Neural cell (in vitro differentiated cells): ENCODE measurements around the gene CLEC10A.

Experiments used
- EP300 ChIP-seq: fragments of 450-650 bp; conservative IDR thresholded peaks from 2 replicates; pipeline ENCODE4 v1.6.1; 2014; ENCODE audit warnings: antibody characterized with exemption, mild to moderate bottlenecking, moderate library complexity; ENCODE audit not compliant: poor library complexity, severe bottlenecking
- EZH2 ChIP-seq: fragments of 200-600, 300-800 bp; shearing (Covaris generic), sonication (generic); IDR thresholded peaks from 2 replicates; pipeline ENCODE4 v1.6.1; 2014; ENCODE audit warnings: antibody characterized with exemption, low read length, borderline replicate concordance, mild to moderate bottlenecking; ENCODE audit not compliant: insufficient read depth, poor library complexity, severe bottlenecking
- MXI1 ChIP-seq: fragments of 450-650 bp; conservative IDR thresholded peaks from 2 replicates; pipeline ENCODE4 v1.6.1; 2014; ENCODE audit warnings: antibody characterized with exemption, mild to moderate bottlenecking; ENCODE audit not compliant: poor library complexity, severe bottlenecking
- POLR2AphosphoS5 ChIP-seq: IDR thresholded peaks from 2 replicates; pipeline ENCODE4 v1.6.1; 2012
- RAD21 ChIP-seq: fragments of 450-650 bp; conservative IDR thresholded peaks from 2 replicates; pipeline ENCODE4 v1.6.1; 2014; ENCODE audit warnings: antibody characterized with exemption, mild to moderate bottlenecking, moderate library complexity
- SMC3 ChIP-seq: fragments of 450-650 bp; conservative IDR thresholded peaks from 2 replicates; pipeline ENCODE4 v1.6.1; 2014; ENCODE audit warnings: antibody characterized with exemption, mild to moderate bottlenecking, moderate library complexity; ENCODE audit not compliant: poor library complexity
- TAF1 ChIP-seq: IDR thresholded peaks from 2 replicates; pipeline ENCODE4 v1.6.1; 2012; ENCODE audit warnings: low read depth
- TF ChIP-seq, protein P1 (sequence below): fragments of 450-650 bp; IDR thresholded peaks from 2 replicates; pipeline ENCODE4 v1.5.1; 2014; ENCODE audit warnings: antibody characterized with exemption, mild to moderate bottlenecking, moderate library complexity; ENCODE audit not compliant: poor library complexity, severe bottlenecking
- TF ChIP-seq, protein P2 (sequence below): IDR thresholded peaks from 2 replicates; pipeline ENCODE4 v1.6.1; 2012; ENCODE audit warnings: borderline replicate concordance

DNA sequence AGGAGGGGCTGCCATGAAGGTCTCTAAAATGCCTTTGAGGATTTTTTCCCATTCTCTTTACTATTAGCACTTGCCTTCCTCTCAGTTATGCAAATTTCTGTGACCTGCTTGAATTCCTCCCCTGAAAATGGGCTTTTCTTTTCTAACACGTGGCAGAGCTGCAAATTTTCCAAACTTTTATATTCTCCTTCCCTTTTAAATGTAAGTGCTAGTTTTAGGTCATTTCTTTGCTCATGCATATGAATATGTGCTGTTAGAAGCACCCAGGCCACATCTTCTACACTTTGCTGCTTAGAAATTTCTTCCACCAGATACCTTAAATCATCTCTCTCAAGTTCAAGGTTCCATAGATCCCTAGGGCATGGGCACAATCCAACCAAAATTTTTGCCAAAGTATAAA lies 11.8 kb downstream of the CLEC10A start:
- TF ChIP-seq, protein P1, sequence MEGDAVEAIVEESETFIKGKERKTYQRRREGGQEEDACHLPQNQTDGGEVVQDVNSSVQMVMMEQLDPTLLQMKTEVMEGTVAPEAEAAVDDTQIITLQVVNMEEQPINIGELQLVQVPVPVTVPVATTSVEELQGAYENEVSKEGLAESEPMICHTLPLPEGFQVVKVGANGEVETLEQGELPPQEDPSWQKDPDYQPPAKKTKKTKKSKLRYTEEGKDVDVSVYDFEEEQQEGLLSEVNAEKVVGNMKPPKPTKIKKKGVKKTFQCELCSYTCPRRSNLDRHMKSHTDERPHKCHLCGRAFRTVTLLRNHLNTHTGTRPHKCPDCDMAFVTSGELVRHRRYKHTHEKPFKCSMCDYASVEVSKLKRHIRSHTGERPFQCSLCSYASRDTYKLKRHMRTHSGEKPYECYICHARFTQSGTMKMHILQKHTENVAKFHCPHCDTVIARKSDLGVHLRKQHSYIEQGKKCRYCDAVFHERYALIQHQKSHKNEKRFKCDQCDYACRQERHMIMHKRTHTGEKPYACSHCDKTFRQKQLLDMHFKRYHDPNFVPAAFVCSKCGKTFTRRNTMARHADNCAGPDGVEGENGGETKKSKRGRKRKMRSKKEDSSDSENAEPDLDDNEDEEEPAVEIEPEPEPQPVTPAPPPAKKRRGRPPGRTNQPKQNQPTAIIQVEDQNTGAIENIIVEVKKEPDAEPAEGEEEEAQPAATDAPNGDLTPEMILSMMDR = no peak
- TF ChIP-seq, protein P2, sequence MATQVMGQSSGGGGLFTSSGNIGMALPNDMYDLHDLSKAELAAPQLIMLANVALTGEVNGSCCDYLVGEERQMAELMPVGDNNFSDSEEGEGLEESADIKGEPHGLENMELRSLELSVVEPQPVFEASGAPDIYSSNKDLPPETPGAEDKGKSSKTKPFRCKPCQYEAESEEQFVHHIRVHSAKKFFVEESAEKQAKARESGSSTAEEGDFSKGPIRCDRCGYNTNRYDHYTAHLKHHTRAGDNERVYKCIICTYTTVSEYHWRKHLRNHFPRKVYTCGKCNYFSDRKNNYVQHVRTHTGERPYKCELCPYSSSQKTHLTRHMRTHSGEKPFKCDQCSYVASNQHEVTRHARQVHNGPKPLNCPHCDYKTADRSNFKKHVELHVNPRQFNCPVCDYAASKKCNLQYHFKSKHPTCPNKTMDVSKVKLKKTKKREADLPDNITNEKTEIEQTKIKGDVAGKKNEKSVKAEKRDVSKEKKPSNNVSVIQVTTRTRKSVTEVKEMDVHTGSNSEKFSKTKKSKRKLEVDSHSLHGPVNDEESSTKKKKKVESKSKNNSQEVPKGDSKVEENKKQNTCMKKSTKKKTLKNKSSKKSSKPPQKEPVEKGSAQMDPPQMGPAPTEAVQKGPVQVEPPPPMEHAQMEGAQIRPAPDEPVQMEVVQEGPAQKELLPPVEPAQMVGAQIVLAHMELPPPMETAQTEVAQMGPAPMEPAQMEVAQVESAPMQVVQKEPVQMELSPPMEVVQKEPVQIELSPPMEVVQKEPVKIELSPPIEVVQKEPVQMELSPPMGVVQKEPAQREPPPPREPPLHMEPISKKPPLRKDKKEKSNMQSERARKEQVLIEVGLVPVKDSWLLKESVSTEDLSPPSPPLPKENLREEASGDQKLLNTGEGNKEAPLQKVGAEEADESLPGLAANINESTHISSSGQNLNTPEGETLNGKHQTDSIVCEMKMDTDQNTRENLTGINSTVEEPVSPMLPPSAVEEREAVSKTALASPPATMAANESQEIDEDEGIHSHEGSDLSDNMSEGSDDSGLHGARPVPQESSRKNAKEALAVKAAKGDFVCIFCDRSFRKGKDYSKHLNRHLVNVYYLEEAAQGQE = no peak
- TF ChIP-seq EP300 = no peak
- no peak for TF ChIP-seq SMC3
- TF ChIP-seq EZH2 = no peak
- no peak for TF ChIP-seq TAF1
- no peak for TF ChIP-seq RAD21
- no peak for TF ChIP-seq POLR2AphosphoS5
- no peak for TF ChIP-seq MXI1
